GM23338 (cell line): ENCODE results near the gene XPNPEP3. TPM values are rescaled to one million over a fixed set of nuclear protein-coding genes. Genes with fewer than 3 reads are reported as not detected.

Source experiments
- ATAC-seq: fragments of 200-7000 bp; cut with Tn5 transposase; 3 replicates; pipeline ENCODE4 v1.9.1; 2020
- DNase-seq: peaks from one replicate; pipeline ENCODE4 v3.0.0-alpha.2; 2015; ENCODE audit warnings: low spot score
- H2AFZ ChIP-seq: fragments of 200-600 bp; sonication (generic); 2 replicates; pipeline ENCODE4 v1.8.0; 2016; ENCODE audit warnings: antibody characterized with exemption, mild to moderate bottlenecking, moderate library complexity
- H3F3A ChIP-seq: fragments of 200-600 bp; sonication (generic); replicated peaks from 2 replicates; pipeline ENCODE4 v1.8.0; 2017; ENCODE audit warnings: antibody characterized with exemption, mixed run types, low read depth
- H3K27ac ChIP-seq: fragments of 200-600 bp; sonication (generic); 2 replicates; pipeline ENCODE4 v1.6.1; 2016; ENCODE audit warnings: low read depth
- H3K27me3 ChIP-seq: fragments of 200-600 bp; sonication (generic); 2 replicates; pipeline ENCODE4 v1.8.0; 2016; ENCODE audit warnings: mild to moderate bottlenecking, mixed run types, moderate library complexity; ENCODE audit not compliant: insufficient read depth
- H3K36me3 ChIP-seq: fragments of 200-600 bp; sonication (generic); 2 replicates; pipeline ENCODE4 v1.8.0; 2016; ENCODE audit warnings: mild to moderate bottlenecking; ENCODE audit not compliant: insufficient read depth
- H3K4me1 ChIP-seq: fragments of 200-600 bp; sonication (generic); 2 replicates; pipeline ENCODE4 v1.8.0; 2016; ENCODE audit warnings: mild to moderate bottlenecking, moderate library complexity; ENCODE audit not compliant: insufficient read depth
- H3K4me2 ChIP-seq: fragments of 200-600 bp; sonication (generic); 2 replicates; pipeline ENCODE4 v1.7.1; 2017; ENCODE audit warnings: mixed run types
- H3K4me3 ChIP-seq: fragments of 200-600 bp; sonication (generic); 2 replicates; pipeline ENCODE4 v1.6.1; 2016; ENCODE audit warnings: mixed run types
- H3K79me2 ChIP-seq: fragments of 200-600 bp; sonication (generic); replicated peaks from 2 replicates; pipeline ENCODE4 v1.8.0; 2017; ENCODE audit warnings: mild to moderate bottlenecking; ENCODE audit not compliant: insufficient read depth
- H3K9me2 ChIP-seq: fragments of 200-600 bp; sonication (generic); 2 replicates; pipeline ENCODE4 v1.8.0; 2017; ENCODE audit not compliant: insufficient read depth
- H4K20me1 ChIP-seq: fragments of 200-600 bp; sonication (generic); replicated peaks from 2 replicates; pipeline ENCODE4 v1.8.0; 2017; ENCODE audit warnings: mild to moderate bottlenecking; ENCODE audit not compliant: insufficient read depth
- H3K27ac Mint-ChIP-seq: 2 replicates; pipeline ENCODE4 v1.8.0; 2020; ENCODE audit warnings: inconsistent platforms, mild to moderate bottlenecking, moderate library complexity, mixed read lengths
- H3K27me3 Mint-ChIP-seq: 3 replicates; pipeline ENCODE4 v1.8.0; 2022; ENCODE audit warnings: low read depth, mild to moderate bottlenecking, moderate library complexity, mixed read lengths, inconsistent platforms; ENCODE audit not compliant: insufficient read depth, poor library complexity
- H3K36me3 Mint-ChIP-seq: 3 replicates; pipeline ENCODE4 v1.8.0; 2021; ENCODE audit warnings: low read depth, mild to moderate bottlenecking, inconsistent platforms, moderate library complexity, mixed read lengths
- H3K4me1 Mint-ChIP-seq: 3 replicates; pipeline ENCODE4 v1.8.0; 2020; ENCODE audit warnings: mild to moderate bottlenecking, inconsistent platforms, mixed read lengths
- H3K4me3 Mint-ChIP-seq: 3 replicates; pipeline ENCODE4 v1.8.0; 2021; ENCODE audit warnings: moderate library complexity, mild to moderate bottlenecking, inconsistent platforms, mixed read lengths
- H3K9me3 Mint-ChIP-seq: 3 replicates; pipeline ENCODE4 v1.8.0; 2020; ENCODE audit warnings: moderate library complexity, mild to moderate bottlenecking, inconsistent platforms, mixed read lengths
- CREB1 ChIP-seq: fragments of 250-450 bp; sonication (Bioruptor Pico); IDR thresholded peaks from 2 replicates; pipeline ENCODE4 v1.5.0; 2020; ENCODE audit warnings: low read depth, mild to moderate bottlenecking, moderate library complexity
- CTCF ChIP-seq, 2 experiments: fragments of 200-600 bp in 1 of 2; sonication (generic) in 1 of 2; conservative IDR thresholded peaks; 2 replicates each; pipeline versions ENCODE4 v1.5.1 to v1.6.1; 2016 to 2017; ENCODE audit warnings: antibody characterized with exemption in 2 of 2, low read depth in 2 of 2, mild to moderate bottlenecking in 2 of 2, moderate library complexity in 1 of 2
- EZH2 ChIP-seq: fragments of 200-600 bp; sonication (generic); IDR thresholded peaks from one replicate; pipeline ENCODE4 v1.8.0; 2017; ENCODE audit warnings: antibody characterized with exemption, mild to moderate bottlenecking, low read depth; ENCODE audit not compliant: unreplicated experiment
- EZH2phosphoT487 ChIP-seq: fragments of 200-600 bp; sonication (generic); IDR thresholded peaks from one replicate; pipeline ENCODE4 v1.8.1; 2018; ENCODE audit warnings: antibody characterized with exemption; ENCODE audit not compliant: unreplicated experiment
- JUNB ChIP-seq: IDR thresholded peaks from one replicate; pipeline ENCODE4 v1.6.1; 2016; ENCODE audit warnings: antibody characterized with exemption; ENCODE audit not compliant: unreplicated experiment
- NANOG ChIP-seq: IDR thresholded peaks from 2 replicates; pipeline ENCODE4 v1.6.1; 2016; ENCODE audit warnings: antibody characterized with exemption, borderline replicate concordance
- POLR2AphosphoS5 ChIP-seq: IDR thresholded peaks from 2 replicates; pipeline ENCODE4 v1.6.1; 2016; ENCODE audit warnings: antibody characterized with exemption, low read depth
- STAT1 ChIP-seq: IDR thresholded peaks from one replicate; pipeline ENCODE4 v1.6.1; 2016; ENCODE audit warnings: antibody characterized with exemption; ENCODE audit not compliant: unreplicated experiment
- ZNF114 ChIP-seq: fragments of 250-450 bp; sonication (Bioruptor Pico); IDR thresholded peaks from 2 replicates; pipeline ENCODE4 v1.5.0; 2020; ENCODE audit warnings: mild to moderate bottlenecking, moderate library complexity
- ZNF331 ChIP-seq: fragments of 250-450 bp; sonication (Bioruptor Pico); IDR thresholded peaks from 2 replicates; pipeline ENCODE4 v1.5.0; 2020; ENCODE audit warnings: low read depth, mild to moderate bottlenecking, moderate library complexity
- ZNF462 ChIP-seq: fragments of 250-450 bp; sonication (Bioruptor Pico); IDR thresholded peaks from 2 replicates; pipeline ENCODE4 v1.5.0; 2020; ENCODE audit warnings: mild to moderate bottlenecking, moderate library complexity
- polyA plus RNA-seq: library from polyadenylated mRNA; unstranded; fragments of >200 nt; fragmentation: Nextera tagmentation; extraction: Ambion mirVana; gene quantifications from 2 replicates; pipeline ENCODE4 v1.2.1, GENCODE V29; 2016
- total RNA-seq: library from RNA; depleted of rRNA; stranded (reverse); fragments of >200 nt; shearing (Covaris generic); gene quantifications from 2 replicates; pipeline ENCODE4 v1.2.3, GENCODE V29; 2014
- TF ChIP-seq, protein P1 (sequence below): IDR thresholded peaks from 2 replicates; pipeline ENCODE4 v1.6.1; 2016; ENCODE audit warnings: antibody characterized with exemption

XPNPEP3 gene
- total and polyA plus RNA-seq, 2 experiments from 2014 or later: 11.6 to 19.5 TPM

DNA sequence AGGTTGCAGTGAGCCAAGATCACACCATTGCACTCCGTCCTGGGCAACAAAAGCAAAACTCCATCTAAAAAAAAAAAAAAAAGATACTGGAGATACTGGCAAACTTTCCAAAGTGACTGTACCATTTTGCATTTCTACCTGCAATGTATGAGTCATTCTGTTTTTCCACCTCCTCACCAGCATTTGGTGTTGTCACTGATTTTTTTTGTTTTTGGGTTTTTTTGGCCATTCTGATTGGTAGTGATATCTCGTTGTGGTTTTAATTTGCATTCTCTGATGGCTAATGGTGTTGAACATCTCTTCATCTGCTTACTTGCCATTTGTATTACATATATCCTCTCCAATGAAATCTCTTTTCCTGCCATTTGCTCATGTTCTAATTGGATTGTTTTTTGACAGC is 82.3 kb downstream of the XPNPEP3 start (continued):
- TF ChIP-seq CTCF (conservative IDR thresholded peaks at IDR 0.05; ENCODE audit: low read depth in 2 of 2): no peak
- no peak for TF ChIP-seq EZH2

- Mint-ChIP-seq H3K27me3 (peaks cover 12% of the 10 kb centered on the region), H3K9me3 (no peaks in the 10 kb centered on the region), H3K4me3 (peak within 1 kb of the TSS; percentile 96), H3K36me3 (peaks cover 30% of the 10 kb centered on the region), H3K27ac (peak within 1 kb of the TSS; percentile 98), H3K4me1 (peaks cover 9% of the 10 kb centered on the region; the same call in 2 of the 3 replicates)
- peak; percentile 99 for DNase-seq
- ATAC-seq: peak; percentile 91
- peaks cover 45% of the 10 kb centered on the region for H3K79me2 ChIP-seq
- peak within 1 kb of the TSS; percentile 94 for H3K4me2 ChIP-seq
- H4K20me1 ChIP-seq: peaks cover 14% of the 10 kb centered on the region
- H3K4me3 ChIP-seq: peak within 1 kb of the TSS; percentile 92
- peak within 1 kb of the TSS; percentile 99 for H2AFZ ChIP-seq
- 0 out of 2 replicates have a peak, but pooled peaks cover 6% of the 10 kb centered on the region for H3K4me1 ChIP-seq
- H3F3A ChIP-seq: peaks cover 6% of the 10 kb centered on the region
- TF ChIP-seq ZNF331 (CRISPR knock-in tag) (no peak), STAT1 (no peak), CREB1 (CRISPR knock-in tag) (peak; percentile 61), NANOG (no peak), JUNB (no peak), ZNF114 (no peak), CTCF (conservative IDR thresholded peaks at IDR 0.05; ENCODE audit: low read depth in 2 of 2) (no peak), EZH2phosphoT487 (no peak), ZNF462 (CRISPR knock-in tag) (no peak), POLR2AphosphoS5 (peak; percentile 76)
- TF ChIP-seq, protein P1, sequence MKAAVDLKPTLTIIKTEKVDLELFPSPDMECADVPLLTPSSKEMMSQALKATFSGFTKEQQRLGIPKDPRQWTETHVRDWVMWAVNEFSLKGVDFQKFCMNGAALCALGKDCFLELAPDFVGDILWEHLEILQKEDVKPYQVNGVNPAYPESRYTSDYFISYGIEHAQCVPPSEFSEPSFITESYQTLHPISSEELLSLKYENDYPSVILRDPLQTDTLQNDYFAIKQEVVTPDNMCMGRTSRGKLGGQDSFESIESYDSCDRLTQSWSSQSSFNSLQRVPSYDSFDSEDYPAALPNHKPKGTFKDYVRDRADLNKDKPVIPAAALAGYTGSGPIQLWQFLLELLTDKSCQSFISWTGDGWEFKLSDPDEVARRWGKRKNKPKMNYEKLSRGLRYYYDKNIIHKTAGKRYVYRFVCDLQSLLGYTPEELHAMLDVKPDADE: no peak
- peaks cover 24% of the 10 kb centered on the region; the same call in 1 of the 2 replicates for H3K36me3 ChIP-seq
- no peaks in the 10 kb centered on the region for H3K27me3 ChIP-seq
- H3K9me2 ChIP-seq: no peaks in the 10 kb centered on the region
- peak within 1 kb of the TSS; percentile 97 for H3K27ac ChIP-seq
Observed at GRCh38 chr22:40950962-40951794, 94.2 kb downstream of the XPNPEP3 start, which contains the start of gene RBX1. RBX1 (plus strand) TSS chr22:40951378; CDS start chr22:40951399, 21 bp downstream.
